ENCODE data around the gene DMBT1. TPM values are rescaled to one million over a fixed set of nuclear protein-coding genes. Genes with fewer than 3 reads are reported as not detected.

The DMBT1 gene
- total and polyA plus RNA-seq, 5 donors from 2014 or later, result not detected

DNA sequence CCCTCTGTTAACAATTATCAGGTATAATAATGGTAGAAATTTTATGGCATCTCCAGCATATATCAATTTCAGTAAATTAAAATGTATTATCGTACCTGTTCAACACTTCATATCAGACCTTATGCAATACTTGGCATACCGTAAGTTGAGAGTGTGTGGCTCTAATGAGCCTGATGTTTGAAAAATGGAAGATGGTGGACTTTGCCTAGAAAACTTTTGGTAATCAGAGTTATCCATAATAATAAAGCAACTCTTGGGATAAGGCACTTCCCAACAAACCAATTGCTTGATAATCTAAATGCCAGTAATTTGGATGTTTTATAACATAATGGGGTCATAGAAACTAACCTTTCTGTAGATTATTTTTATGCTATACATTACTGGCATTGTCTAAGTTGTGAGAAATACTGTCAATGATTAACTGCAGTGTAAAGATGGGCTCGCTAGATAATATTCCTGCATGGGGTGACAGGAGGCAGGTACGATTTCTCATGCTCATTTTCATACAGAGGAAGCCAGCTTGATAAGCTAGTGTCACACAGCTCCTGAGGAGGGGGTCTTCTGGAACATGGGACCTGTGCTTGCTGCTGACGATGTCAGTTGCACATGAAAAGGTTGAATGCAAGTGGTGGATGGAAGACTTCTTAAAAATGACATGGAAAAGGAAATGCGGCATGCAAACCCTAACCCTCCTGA lies 27.8 kb upstream of the DMBT1 start:
- H3K9me3 Mint-ChIP-seq, result peaks cover 0 to 2% (median 0%) of the 10 kb centered on the region in 7 donors
- DNase-seq, result no peak
- no peak overlapping the region for H3K27ac ChIP-seq (ENCODE audit: insufficient read depth, low read length, poor library complexity, severe bottlenecking)

DNA sequence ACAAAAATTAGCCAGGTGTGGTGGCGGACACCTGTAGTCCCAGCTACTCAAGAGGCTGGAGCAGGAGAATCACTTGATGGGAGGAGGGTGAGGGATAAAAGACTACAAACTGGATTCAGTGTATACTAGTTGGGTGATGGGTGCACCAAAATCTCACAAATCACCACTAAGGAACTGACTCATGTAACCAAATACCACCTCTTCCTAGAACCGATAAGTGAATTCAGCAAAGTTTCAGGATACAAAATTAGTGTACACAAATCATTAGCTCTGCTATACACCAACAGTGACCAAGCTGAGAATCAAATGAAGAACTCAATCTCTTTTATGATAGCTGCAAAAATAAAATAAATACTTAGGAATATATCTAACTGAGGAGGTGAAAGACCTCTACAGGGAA lies 23.0 kb upstream of the DMBT1 start:
- Mint-ChIP-seq H3K36me3 (no peaks in the 10 kb centered on the region), H3K4me1 (peaks cover 6 to 28% (median 18%) of the 10 kb centered on the region in 4 donors), H3K9me3 (peaks cover 0 to 2% (median 0%) of the 10 kb centered on the region in 7 donors), H3K4me3 (no peak overlapping the region), H3K27me3 (peaks cover 7% of the 10 kb centered on the region), H3K27ac (no peak overlapping the region)
- Histone ChIP-seq H3K4me3 (ENCODE audit: low read depth, low read length) (no peak overlapping the region), H3K36me3 (ENCODE audit: control insufficient read depth, insufficient read depth, low read length) (no peaks in the 10 kb centered on the region), H3K9me3 (ENCODE audit: control insufficient read depth in 2 of 2, low read length in 2 of 2) (no peaks in the 10 kb centered on the region), H3K4me1 (ENCODE audit: control insufficient read depth, insufficient read depth, low read length, poor library complexity, severe bottlenecking) (peaks cover 15% of the 10 kb centered on the region), H3K27me3 (ENCODE audit: control insufficient read depth, insufficient read depth, low read length) (no peaks in the 10 kb centered on the region), H3K27ac (ENCODE audit: insufficient read depth, low read length, poor library complexity, severe bottlenecking) (no peak overlapping the region)
- DNase-seq (no peak), ATAC-seq (ENCODE audit: low read depth in 2 of 2) (no peak)

More for the DNA sequence above, 27.8 kb upstream of the DMBT1 start:
- no peak overlapping the region for H3K4me3 ChIP-seq (ENCODE audit: low read depth, low read length)
- H3K4me1 Mint-ChIP-seq, result peaks cover 3 to 7% (median 6%) of the 10 kb centered on the region in 4 donors
- H3K36me3 ChIP-seq (ENCODE audit: control insufficient read depth, insufficient read depth, low read length), result no peaks in the 10 kb centered on the region
- H3K4me3 Mint-ChIP-seq, result no peak overlapping the region
- peaks cover 10% of the 10 kb centered on the region for H3K27me3 ChIP-seq (ENCODE audit: control insufficient read depth, insufficient read depth, low read length)
- no peak for ATAC-seq (ENCODE audit: low read depth in 2 of 2)
- H3K27ac Mint-ChIP-seq, result no peak overlapping the region
- no peaks in the 10 kb centered on the region for H3K9me3 ChIP-seq (ENCODE audit: control insufficient read depth in 2 of 2, low read length in 2 of 2)
- H3K36me3 Mint-ChIP-seq, result no peaks in the 10 kb centered on the region
- peaks cover 15% of the 10 kb centered on the region for H3K27me3 Mint-ChIP-seq
- no peaks in the 10 kb centered on the region for H3K4me1 ChIP-seq (ENCODE audit: control insufficient read depth, insufficient read depth, low read length, poor library complexity, severe bottlenecking)

DNA sequence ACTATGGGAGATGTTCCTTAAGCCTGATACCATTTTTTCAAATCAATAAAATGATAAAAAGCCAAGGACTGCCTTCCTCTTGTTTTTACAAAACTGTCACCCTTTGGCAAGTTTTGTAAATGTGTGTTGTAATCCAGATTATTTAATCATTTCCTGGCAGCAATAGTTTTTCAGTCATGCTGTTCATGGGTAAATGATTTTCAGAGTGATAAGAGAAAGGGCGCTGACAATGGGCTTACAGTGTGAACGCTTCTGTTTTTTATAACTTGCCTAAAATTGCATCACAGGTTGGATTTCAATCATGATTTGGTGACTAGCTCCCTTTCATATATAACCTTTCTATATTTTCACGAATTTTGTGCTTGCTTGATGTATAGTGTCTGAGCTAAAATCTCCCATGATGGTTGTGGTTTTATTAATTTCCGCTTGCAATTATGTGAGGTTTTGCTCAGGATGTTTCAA lies 19.0 kb upstream of the DMBT1 start:
- Histone ChIP-seq H3K27ac (ENCODE audit: insufficient read depth, low read length, poor library complexity, severe bottlenecking) (no peak overlapping the region), H3K4me3 (ENCODE audit: low read depth, low read length) (peak overlapping the region; percentile 58), H3K9me3 (ENCODE audit: control insufficient read depth in 2 of 2, low read length in 2 of 2) (no peaks in the 10 kb centered on the region), H3K36me3 (ENCODE audit: control insufficient read depth, insufficient read depth, low read length) (no peaks in the 10 kb centered on the region), H3K27me3 (ENCODE audit: control insufficient read depth, insufficient read depth, low read length) (no peaks in the 10 kb centered on the region), H3K4me1 (ENCODE audit: control insufficient read depth, insufficient read depth, low read length, poor library complexity, severe bottlenecking) (peaks cover 17% of the 10 kb centered on the region)
- no peaks in the 10 kb centered on the region for H3K27me3 Mint-ChIP-seq
- peak in 1 of 2 donors; percentile 14 for ATAC-seq (ENCODE audit: low read depth in 2 of 2)
- H3K27ac Mint-ChIP-seq, result peak overlapping the region in 2 of 3 donors; percentile 24 to 34
- H3K4me3 Mint-ChIP-seq, result peak overlapping the region in 3 of 4 donors; percentile 2 to 38 (median 37)
- peaks cover 0 to 4% (median 0%) of the 10 kb centered on the region in 7 donors for H3K9me3 Mint-ChIP-seq
- peaks cover 0 to 33% (median 25%) of the 10 kb centered on the region in 4 donors for H3K4me1 Mint-ChIP-seq
- H3K36me3 Mint-ChIP-seq, result peaks cover 3% of the 10 kb centered on the region
- peak in 2 of 3 donors; percentile 17 to 33 for DNase-seq

DNA sequence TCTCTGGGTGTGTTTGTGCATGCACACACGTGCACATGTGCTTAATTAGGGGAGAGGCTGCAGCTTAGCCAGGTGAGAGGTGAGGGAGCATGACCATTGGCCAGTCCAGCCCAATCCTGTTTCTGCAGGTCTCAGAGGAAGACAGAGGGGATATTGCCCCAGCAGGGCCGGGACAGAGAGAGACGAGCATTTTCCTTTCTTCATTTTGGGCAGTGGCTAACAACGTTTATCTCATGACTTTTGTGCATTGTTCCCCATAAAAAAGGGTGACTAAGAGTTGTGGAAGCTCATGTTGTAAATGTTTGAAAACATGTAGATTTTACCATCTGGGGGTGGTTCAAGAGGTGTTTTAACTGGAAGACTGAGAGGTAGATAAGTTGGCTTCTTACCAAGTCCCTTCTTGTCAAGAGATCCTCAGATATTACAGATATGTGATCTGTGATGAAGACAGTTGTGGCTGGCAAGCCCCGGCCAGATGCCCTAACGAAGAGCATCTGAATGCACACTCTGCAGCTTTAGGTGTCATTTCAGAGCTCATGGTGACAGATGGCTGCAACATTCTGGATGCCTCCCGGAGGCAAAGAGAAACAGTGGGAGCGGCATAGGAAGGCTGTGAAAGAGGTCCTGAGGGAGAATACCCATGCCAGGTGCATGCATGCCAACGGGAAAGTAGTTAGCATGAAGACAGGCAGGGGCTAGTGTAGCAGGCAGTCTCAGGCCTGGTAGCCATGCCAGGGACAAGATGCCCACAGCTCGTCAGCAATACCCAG lies 16.7 kb upstream of the DMBT1 start:
- H3K4me1 Mint-ChIP-seq, result peaks cover 0 to 33% (median 26%) of the 10 kb centered on the region in 4 donors

DNA sequence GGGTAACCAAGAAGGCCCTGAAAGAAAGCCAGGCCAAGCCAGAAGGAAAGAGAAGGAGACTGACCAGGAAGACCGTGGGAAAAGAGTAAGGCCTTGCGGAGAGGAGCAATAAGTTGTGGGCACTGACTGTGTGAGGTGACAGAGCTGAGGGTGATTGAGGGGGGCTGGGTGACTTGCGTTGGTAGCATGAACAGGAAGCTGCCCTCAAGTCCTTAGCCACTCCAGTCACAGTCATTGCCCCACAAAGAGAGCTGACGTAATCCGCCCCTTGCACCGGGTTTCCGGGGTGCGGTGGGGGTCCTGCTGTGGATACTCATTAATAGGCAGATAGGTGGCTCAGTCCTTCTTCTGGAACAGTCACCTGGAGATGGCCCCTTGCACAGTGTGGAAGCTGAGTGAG lies 16.1 kb upstream of the DMBT1 start:
- no peak for DNase-seq

More for the DNA sequence above, 16.7 kb upstream of the DMBT1 start:
- Histone ChIP-seq H3K9me3 (ENCODE audit: control insufficient read depth in 2 of 2, low read length in 2 of 2) (no peaks in the 10 kb centered on the region), H3K27ac (ENCODE audit: insufficient read depth, low read length, poor library complexity, severe bottlenecking) (no peak overlapping the region), H3K27me3 (ENCODE audit: control insufficient read depth, insufficient read depth, low read length) (no peaks in the 10 kb centered on the region), H3K4me3 (ENCODE audit: low read depth, low read length) (no peak overlapping the region), H3K36me3 (ENCODE audit: control insufficient read depth, insufficient read depth, low read length) (no peaks in the 10 kb centered on the region), H3K4me1 (ENCODE audit: control insufficient read depth, insufficient read depth, low read length, poor library complexity, severe bottlenecking) (peaks cover 17% of the 10 kb centered on the region)
- Mint-ChIP-seq H3K9me3 (peaks cover 0 to 4% (median 0%) of the 10 kb centered on the region in 7 donors), H3K36me3 (peaks cover 3% of the 10 kb centered on the region), H3K27ac (no peak overlapping the region), H3K4me3 (no peak overlapping the region), H3K27me3 (no peaks in the 10 kb centered on the region)
- no peak for ATAC-seq (ENCODE audit: low read depth in 2 of 2)
- DNase-seq, result no peak

DNA sequence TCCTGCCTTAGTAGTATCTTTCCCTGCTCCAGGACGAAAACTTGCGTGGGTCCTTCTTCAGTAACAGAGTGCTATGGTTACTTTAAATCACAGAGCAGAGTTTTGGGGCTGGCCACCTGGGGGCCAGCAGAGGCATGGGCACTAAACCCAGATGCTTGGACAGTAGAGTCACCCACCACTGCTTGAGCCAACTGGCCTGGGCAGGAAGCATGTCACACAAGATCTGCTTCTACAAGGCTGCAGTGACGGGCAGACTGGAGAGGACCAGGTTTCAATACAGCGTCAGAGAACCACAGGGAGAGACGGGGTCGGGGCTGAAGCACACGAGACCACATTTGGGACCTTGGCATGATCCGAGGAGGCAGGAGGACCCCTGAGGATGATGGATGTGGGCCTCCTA lies 14.3 kb upstream of the DMBT1 start:
- Histone ChIP-seq H3K4me3 (ENCODE audit: low read depth, low read length) (no peak overlapping the region), H3K36me3 (ENCODE audit: control insufficient read depth, insufficient read depth, low read length) (no peaks in the 10 kb centered on the region), H3K9me3 (ENCODE audit: control insufficient read depth in 2 of 2, low read length in 2 of 2) (no peaks in the 10 kb centered on the region), H3K27me3 (ENCODE audit: control insufficient read depth, insufficient read depth, low read length) (no peaks in the 10 kb centered on the region), H3K4me1 (ENCODE audit: control insufficient read depth, insufficient read depth, low read length, poor library complexity, severe bottlenecking) (peaks cover 16% of the 10 kb centered on the region), H3K27ac (ENCODE audit: insufficient read depth, low read length, poor library complexity, severe bottlenecking) (no peak overlapping the region)
- no peak overlapping the region for H3K4me3 Mint-ChIP-seq
- no peaks in the 10 kb centered on the region for H3K27me3 Mint-ChIP-seq
- DNase-seq (no peak), ATAC-seq (ENCODE audit: low read depth in 2 of 2) (no peak)
- peaks cover 0 to 2% (median 0%) of the 10 kb centered on the region in 7 donors for H3K9me3 Mint-ChIP-seq
- H3K27ac Mint-ChIP-seq, result no peak overlapping the region
- H3K36me3 Mint-ChIP-seq, result peaks cover 3% of the 10 kb centered on the region
- H3K4me1 Mint-ChIP-seq, result peaks cover 4 to 32% (median 22%) of the 10 kb centered on the region in 4 donors

More for the DNA sequence above, 16.1 kb upstream of the DMBT1 start:
- H3K4me3 Mint-ChIP-seq, result no peak overlapping the region
- H3K36me3 ChIP-seq (ENCODE audit: control insufficient read depth, insufficient read depth, low read length), result no peaks in the 10 kb centered on the region
- no peaks in the 10 kb centered on the region for H3K27me3 Mint-ChIP-seq
- peaks cover 17% of the 10 kb centered on the region for H3K4me1 ChIP-seq (ENCODE audit: control insufficient read depth, insufficient read depth, low read length, poor library complexity, severe bottlenecking)
- H3K9me3 Mint-ChIP-seq, result peaks cover 0 to 4% (median 0%) of the 10 kb centered on the region in 7 donors
- no peak overlapping the region for H3K4me3 ChIP-seq (ENCODE audit: low read depth, low read length)
- ATAC-seq (ENCODE audit: low read depth in 2 of 2), result no peak
- peaks cover 3% of the 10 kb centered on the region for H3K36me3 Mint-ChIP-seq
- no peak overlapping the region for H3K27ac Mint-ChIP-seq
- H3K9me3 ChIP-seq (ENCODE audit: control insufficient read depth in 2 of 2, low read length in 2 of 2), result no peaks in the 10 kb centered on the region
- peaks cover 0 to 33% (median 26%) of the 10 kb centered on the region in 4 donors for H3K4me1 Mint-ChIP-seq
- no peaks in the 10 kb centered on the region for H3K27me3 ChIP-seq (ENCODE audit: control insufficient read depth, insufficient read depth, low read length)
- H3K27ac ChIP-seq (ENCODE audit: insufficient read depth, low read length, poor library complexity, severe bottlenecking), result no peak overlapping the region

DNA sequence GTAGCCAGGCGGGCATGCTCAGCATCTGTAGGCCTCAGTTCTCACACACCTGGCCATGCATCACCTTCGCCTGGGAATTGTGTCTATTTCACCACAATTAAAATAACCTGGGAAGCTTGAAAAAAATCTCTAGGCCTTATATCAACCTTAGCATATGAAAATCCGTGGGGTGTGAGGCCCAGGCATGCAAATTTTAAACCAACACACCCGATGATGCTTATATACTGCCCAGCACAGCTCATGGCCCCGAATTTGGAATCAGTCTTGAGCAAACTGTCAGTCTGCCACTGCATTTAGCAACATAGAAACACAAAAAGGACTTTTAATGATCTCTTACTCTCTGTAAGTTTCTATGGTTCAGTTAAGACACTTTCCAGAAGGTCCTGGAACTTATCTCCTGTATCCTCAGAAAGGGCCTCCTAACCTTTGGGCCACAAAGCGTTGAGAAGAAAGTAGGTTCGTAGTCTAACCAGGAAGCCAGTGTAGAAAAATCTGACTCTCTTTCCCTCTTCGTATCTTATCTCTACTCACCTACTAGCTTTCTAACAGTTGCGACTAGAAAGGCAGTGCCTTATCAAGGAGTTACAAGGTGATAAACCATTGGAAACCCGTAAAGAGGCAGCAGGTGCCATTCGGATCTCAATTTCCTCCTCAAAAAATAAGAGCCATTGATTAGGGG lies 12.0 kb upstream of the DMBT1 start:
- Histone ChIP-seq H3K36me3 (ENCODE audit: control insufficient read depth, insufficient read depth, low read length) (no peaks in the 10 kb centered on the region), H3K9me3 (ENCODE audit: control insufficient read depth in 2 of 2, low read length in 2 of 2) (no peaks in the 10 kb centered on the region), H3K4me3 (ENCODE audit: low read depth, low read length) (no peak overlapping the region), H3K27ac (ENCODE audit: insufficient read depth, low read length, poor library complexity, severe bottlenecking) (no peak overlapping the region), H3K4me1 (ENCODE audit: control insufficient read depth, insufficient read depth, low read length, poor library complexity, severe bottlenecking) (peaks cover 7% of the 10 kb centered on the region), H3K27me3 (ENCODE audit: control insufficient read depth, insufficient read depth, low read length) (no peaks in the 10 kb centered on the region)
- no peak for DNase-seq
- H3K27me3 Mint-ChIP-seq, result no peaks in the 10 kb centered on the region
- H3K9me3 Mint-ChIP-seq, result peaks cover 0 to 2% (median 0%) of the 10 kb centered on the region in 7 donors
- no peak for ATAC-seq (ENCODE audit: low read depth in 2 of 2)
- no peak overlapping the region for H3K27ac Mint-ChIP-seq
- peaks cover 5 to 16% (median 10%) of the 10 kb centered on the region in 4 donors for H3K4me1 Mint-ChIP-seq
- H3K36me3 Mint-ChIP-seq, result peaks cover 3% of the 10 kb centered on the region
- no peak overlapping the region for H3K4me3 Mint-ChIP-seq

Data from CD4-positive, CD25-positive, alpha-beta regulatory T cell (primary cell).